GM12872 (cell line): ENCODE data around the gene APOL2.

Experiments
- CTCF ChIP-seq: IDR thresholded peaks from 3 replicates; pipeline ENCODE4 v1.5.1; 2011; ENCODE audit warnings: low read depth, mild to moderate bottlenecking, low read length, moderate library complexity; ENCODE audit not compliant: insufficient read depth

The APOL2 gene

GRCh38 chr22:36235585-36235984 is 3.7 kb downstream of the APOL2 start:
- no peak for TF ChIP-seq CTCF

GRCh38 chr22:36234919-36235318 is 4.4 kb downstream of the APOL2 start:
- no peak for TF ChIP-seq CTCF

- no peak for TF ChIP-seq CTCF
These were observed 5.1 kb downstream of the APOL2 start for GRCh38 chr22:36234213-36234612.

GRCh38 chr22:36233796-36234195 is 5.5 kb downstream of the APOL2 start:
- no peak for TF ChIP-seq CTCF

- no peak for TF ChIP-seq CTCF
These were observed 6.5 kb downstream of the APOL2 start for GRCh38 chr22:36232715-36233401.

GRCh38 chr22:36228944-36229343 is 10.4 kb downstream of the APOL2 start:
- TF ChIP-seq CTCF: no peak

- no peak for TF ChIP-seq CTCF
These were observed 11.5 kb downstream of the APOL2 start for GRCh38 chr22:36227806-36228205.
